Measurements from ENCODE around the gene MMP15.
"Not testable (repeated sequence)": the region's sequence is repeated elsewhere in the genome, so short reads cannot be mapped to it uniquely, and the experiment has no call there.

Gene MMP15

GRCh38 chr16:58086381-58087208 is 61.0 kb downstream of the MMP15 start:
- 80% methylated on average over 19 of the region's 19 CpGs for WGBS
- no peak for DNase-seq
- H2BK120ac ChIP-seq (ENCODE audit: low read depth, low read length), result no peak overlapping the region

GRCh38 chr16:58087209-58087913 is 61.8 kb downstream of the MMP15 start:
- Histone ChIP-seq H3K23ac (ENCODE audit: low read length in 2 of 2) (no peak overlapping the region), H2BK15ac (ENCODE audit: low read depth, poor library complexity, severe bottlenecking) (no peak overlapping the region), H3K4me2 (ENCODE audit: low read length, poor library complexity, severe bottlenecking) (no peak overlapping the region), H2AFZ (ENCODE audit: low read depth, low read length) (no peak overlapping the region), H3K27ac (ENCODE audit: low read length, poor library complexity, severe bottlenecking) (no peak overlapping the region), H2AK5ac (ENCODE audit: low read length, severe bottlenecking) (no peak overlapping the region), H2BK120ac (ENCODE audit: low read depth, low read length) (no peak overlapping the region), H3K9me3 (ENCODE audit: control insufficient read depth, low read length) (no peaks in the 10 kb centered on the region), H2BK12ac (ENCODE audit: low read length in 2 of 2) (no peak overlapping the region), H4K91ac (ENCODE audit: low read length) (no peak overlapping the region), H3K18ac (ENCODE audit: low read depth in 1 of 2, low read length in 2 of 2) (no peak overlapping the region), H3K36me3 (ENCODE audit: control insufficient read depth in 1 of 2, insufficient read depth in 2 of 2, low read depth in 1 of 2, low read length in 2 of 2) (no peaks in the 10 kb centered on the region), H3K4me3 (ENCODE audit: insufficient read depth in 1 of 2, low read depth in 1 of 2, low read length in 2 of 2) (no peak overlapping the region), H3K4me1 (ENCODE audit: control insufficient read depth, insufficient read depth, low read depth, low read length) (peaks cover 3% of the 10 kb centered on the region), H2BK5ac (ENCODE audit: low read depth, low read length, poor library complexity, severe bottlenecking) (no peak overlapping the region), H4K8ac (ENCODE audit: low read length) (no peak overlapping the region), H3K14ac (ENCODE audit: low read length in 2 of 2) (peak overlapping the region in 1 of 2 experiments; percentile 71), H3K9ac (ENCODE audit: low read length) (no peak overlapping the region), H3K4ac (ENCODE audit: low read depth in 1 of 2, low read length in 2 of 2) (no peak overlapping the region), H3K27me3 (ENCODE audit: control insufficient read depth in 1 of 2, insufficient read depth in 1 of 2, low read length in 2 of 2) (peaks cover 6 to 12% of the 10 kb centered on the region in 2 experiments), H3K79me1 (replicated peaks; ENCODE audit: low read length, poor library complexity, severe bottlenecking) (no peaks in the 10 kb centered on the region)
- 89% methylated on average over 23 of the region's 23 CpGs for WGBS
- DNase-seq, result no peak

More at GRCh38 chr16:58086381-58087208, 61.0 kb downstream of the MMP15 start:
- Histone ChIP-seq H3K9ac (ENCODE audit: low read length) (no peak overlapping the region), H3K36me3 (ENCODE audit: control insufficient read depth in 1 of 2, insufficient read depth in 2 of 2, low read depth in 1 of 2, low read length in 2 of 2) (no peaks in the 10 kb centered on the region), H2BK15ac (ENCODE audit: low read depth, poor library complexity, severe bottlenecking) (no peak overlapping the region), H4K8ac (ENCODE audit: low read length) (no peak overlapping the region), H3K4me3 (ENCODE audit: insufficient read depth in 1 of 2, low read depth in 1 of 2, low read length in 2 of 2) (no peak overlapping the region), H2AK5ac (ENCODE audit: low read length, severe bottlenecking) (no peak overlapping the region), H2BK12ac (ENCODE audit: low read length in 2 of 2) (no peak overlapping the region), H3K18ac (ENCODE audit: low read depth in 1 of 2, low read length in 2 of 2) (no peak overlapping the region), H3K27ac (ENCODE audit: low read length, poor library complexity, severe bottlenecking) (no peak overlapping the region), H2AFZ (ENCODE audit: low read depth, low read length) (no peak overlapping the region), H3K4me2 (ENCODE audit: low read length, poor library complexity, severe bottlenecking) (no peak overlapping the region), H3K79me1 (replicated peaks; ENCODE audit: low read length, poor library complexity, severe bottlenecking) (no peaks in the 10 kb centered on the region), H3K4ac (ENCODE audit: low read depth in 1 of 2, low read length in 2 of 2) (no peak overlapping the region), H2BK5ac (ENCODE audit: low read depth, low read length, poor library complexity, severe bottlenecking) (no peak overlapping the region), H3K4me1 (ENCODE audit: control insufficient read depth, insufficient read depth, low read depth, low read length) (peaks cover 3% of the 10 kb centered on the region), H3K9me3 (ENCODE audit: control insufficient read depth, low read length) (no peaks in the 10 kb centered on the region), H3K23ac (ENCODE audit: low read length in 2 of 2) (no peak overlapping the region), H3K14ac (ENCODE audit: low read length in 2 of 2) (no peak overlapping the region), H3K27me3 (ENCODE audit: control insufficient read depth in 1 of 2, insufficient read depth in 1 of 2, low read length in 2 of 2) (peaks cover 6 to 10% of the 10 kb centered on the region in 2 experiments), H4K91ac (ENCODE audit: low read length) (no peak overlapping the region)

- no peaks in the 10 kb centered on the region for H3K36me3 ChIP-seq (ENCODE audit: control insufficient read depth in 1 of 2, insufficient read depth in 2 of 2, low read depth in 1 of 2, low read length in 2 of 2)
- H3K4me1 ChIP-seq (ENCODE audit: control insufficient read depth, insufficient read depth, low read depth, low read length), result peaks cover 3% of the 10 kb centered on the region
- H2BK15ac ChIP-seq (ENCODE audit: low read depth, poor library complexity, severe bottlenecking), result no peak overlapping the region
- DNase-seq, result no peak
- no peak overlapping the region for H4K8ac ChIP-seq (ENCODE audit: low read length)
- 98% methylated on average over 3 of the region's 9 CpGs for WGBS
- no peak overlapping the region for H3K9ac ChIP-seq (ENCODE audit: low read length)
- H3K4me3 ChIP-seq (ENCODE audit: insufficient read depth in 1 of 2, low read depth in 1 of 2, low read length in 2 of 2), result no peak overlapping the region
- no peak overlapping the region for H2BK5ac ChIP-seq (ENCODE audit: low read depth, low read length, poor library complexity, severe bottlenecking)
- no peak overlapping the region for H2BK12ac ChIP-seq (ENCODE audit: low read length in 2 of 2)
- H4K91ac ChIP-seq (ENCODE audit: low read length), result no peak overlapping the region
- peaks cover 12 to 16% of the 10 kb centered on the region in 2 experiments for H3K27me3 ChIP-seq (ENCODE audit: control insufficient read depth in 1 of 2, insufficient read depth in 1 of 2, low read length in 2 of 2)
- H3K9me3 ChIP-seq (ENCODE audit: control insufficient read depth, low read length), result no peaks in the 10 kb centered on the region
- H2BK120ac ChIP-seq (ENCODE audit: low read depth, low read length), result no peak overlapping the region
- H3K23ac ChIP-seq (ENCODE audit: low read length in 2 of 2), result no peak overlapping the region
- H3K4ac ChIP-seq (ENCODE audit: low read depth in 1 of 2, low read length in 2 of 2), result no peak overlapping the region
- H3K27ac ChIP-seq (ENCODE audit: low read length, poor library complexity, severe bottlenecking), result no peak overlapping the region
- no peak overlapping the region for H2AK5ac ChIP-seq (ENCODE audit: low read length, severe bottlenecking)
- no peak overlapping the region for H3K4me2 ChIP-seq (ENCODE audit: low read length, poor library complexity, severe bottlenecking)
- H3K18ac ChIP-seq (ENCODE audit: low read depth in 1 of 2, low read length in 2 of 2), result no peak overlapping the region
- no peaks in the 10 kb centered on the region for H3K79me1 ChIP-seq (replicated peaks; ENCODE audit: low read length, poor library complexity, severe bottlenecking)
- H2AFZ ChIP-seq (ENCODE audit: low read depth, low read length), result no peak overlapping the region
- H3K14ac ChIP-seq (ENCODE audit: low read length in 2 of 2), result no peak overlapping the region
Observed at GRCh38 chr16:58088091-58088490, 62.5 kb downstream of the MMP15 start.

- not testable (repeated sequence) for H2AK5ac ChIP-seq (ENCODE audit: low read length, severe bottlenecking); H3K4me2 ChIP-seq (ENCODE audit: low read length, poor library complexity, severe bottlenecking); H3K14ac ChIP-seq (ENCODE audit: low read length in 2 of 2); H4K91ac ChIP-seq (ENCODE audit: low read length); H3K36me3 ChIP-seq (ENCODE audit: control insufficient read depth in 1 of 2, insufficient read depth in 2 of 2, low read depth in 1 of 2, low read length in 2 of 2); H2BK120ac ChIP-seq (ENCODE audit: low read depth, low read length); H3K4me1 ChIP-seq (ENCODE audit: control insufficient read depth, insufficient read depth, low read depth, low read length); H4K8ac ChIP-seq (ENCODE audit: low read length); H2BK5ac ChIP-seq (ENCODE audit: low read depth, low read length, poor library complexity, severe bottlenecking); H3K4me3 ChIP-seq (ENCODE audit: insufficient read depth in 1 of 2, low read depth in 1 of 2, low read length in 2 of 2); H3K18ac ChIP-seq (ENCODE audit: low read depth in 1 of 2, low read length in 2 of 2); H3K9me3 ChIP-seq (ENCODE audit: control insufficient read depth, low read length); H3K27ac ChIP-seq (ENCODE audit: low read length, poor library complexity, severe bottlenecking); H2BK12ac ChIP-seq (ENCODE audit: low read length in 2 of 2); H2AFZ ChIP-seq (ENCODE audit: low read depth, low read length); H3K23ac ChIP-seq (ENCODE audit: low read length in 2 of 2); H3K79me1 ChIP-seq (replicated peaks; ENCODE audit: low read length, poor library complexity, severe bottlenecking); H3K4ac ChIP-seq (ENCODE audit: low read depth in 1 of 2, low read length in 2 of 2); H3K9ac ChIP-seq (ENCODE audit: low read length); H2BK15ac ChIP-seq (ENCODE audit: low read depth, poor library complexity, severe bottlenecking); DNase-seq
- no CpG with 5 or more reads among the region's 3 CpGs for WGBS
- H3K27me3 ChIP-seq (ENCODE audit: control insufficient read depth in 1 of 2, insufficient read depth in 1 of 2, low read length in 2 of 2), result peaks cover 15 to 19% of the 10 kb centered on the region in 2 experiments
Observed at GRCh38 chr16:58090396-58090795, 64.8 kb downstream of the MMP15 start.

All from mesenchymal stem cell (in vitro differentiated cells and primary cell).